T-helper 2 cell treated with Interferon-gamma antibody and Interleukin-4, amounts not matched to agents 100 ng/mL and 5 ng/mL, for 36 hours (primary cell): ENCODE measurements around the gene L3MBTL3. TPM values are rescaled to one million over a fixed set of nuclear protein-coding genes. Genes with fewer than 3 reads are reported as not detected.
"Not testable (repeated sequence)": the region's sequence is repeated elsewhere in the genome, so short reads cannot be mapped to it uniquely, and the experiment has no call there.

ENCODE experiments used
- intact Hi-C: fragments of 100-400 bp; cut with micrococcal nuclease; formaldehyde crosslinking; loops from one replicate; pipeline ENCODE4 v1.15.1; 2023
- total RNA-seq: library from RNA; stranded (reverse); gene quantifications from 2 replicates; pipeline ENCODE4 v1.2.3, GENCODE V29; 2022

The L3MBTL3 gene
- total RNA-seq, 1 donor from 2014 or later = 11.3 TPM

DNA sequence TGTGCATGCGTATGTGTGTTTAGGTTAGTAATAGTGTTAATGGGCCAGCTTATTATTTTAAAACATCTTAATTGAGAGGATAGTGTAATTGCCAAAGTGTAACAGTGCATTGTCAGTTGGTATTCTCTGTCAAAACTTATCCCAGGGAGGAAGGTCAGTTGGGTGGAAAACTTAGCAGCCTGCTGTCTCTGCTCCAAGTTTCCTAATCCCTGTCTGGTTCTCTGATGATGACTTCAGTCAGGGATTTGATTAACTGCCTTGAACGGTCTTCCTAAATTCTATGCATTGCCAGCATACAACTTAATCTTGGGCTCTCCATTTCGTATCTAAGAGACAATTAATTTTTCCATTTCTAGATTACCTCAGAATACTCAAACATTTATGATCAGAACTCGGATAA, 51.1 kb downstream of the L3MBTL3 start:
- intact Hi-C loops = no loop called here

DNA sequence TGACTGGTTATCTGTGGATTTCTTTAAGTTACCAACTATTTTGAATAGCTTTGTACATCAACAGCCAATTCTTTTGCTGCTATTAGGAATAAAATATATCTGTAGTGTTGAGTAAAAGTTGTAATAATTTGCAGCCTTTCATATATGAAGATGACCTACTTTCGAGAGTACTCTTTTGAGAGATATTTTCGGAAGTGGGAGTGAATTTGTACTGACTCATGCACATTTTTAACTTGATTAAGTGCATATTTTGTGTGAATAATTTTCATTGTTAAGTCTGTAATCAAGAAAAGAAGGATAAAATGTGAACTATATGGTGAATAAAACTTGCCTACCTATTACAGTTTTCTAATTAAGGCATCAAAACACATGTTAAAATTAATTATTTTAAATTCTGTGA, 51.9 kb downstream of the L3MBTL3 start:
- intact Hi-C loops = no loop called here

DNA sequence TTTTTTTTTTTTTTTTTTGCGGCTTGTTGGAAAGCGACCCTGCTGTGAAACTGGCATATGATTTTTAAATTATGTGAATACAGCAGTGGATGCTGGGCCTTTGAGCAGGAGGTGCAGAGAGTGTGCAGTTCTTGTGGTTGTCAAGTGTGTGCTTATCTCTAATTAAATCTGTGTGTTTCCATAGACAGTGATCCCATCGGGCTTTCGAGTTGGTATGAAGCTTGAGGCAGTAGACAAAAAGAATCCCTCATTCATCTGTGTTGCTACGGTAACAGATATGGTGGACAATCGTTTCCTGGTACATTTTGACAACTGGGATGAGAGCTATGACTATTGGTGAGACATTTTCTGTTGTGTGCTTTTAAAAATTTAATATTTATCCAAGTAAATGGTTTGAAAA, 52.4 kb downstream of the L3MBTL3 start:
- intact Hi-C loops = no loop called here

- intact Hi-C loops = loop anchor here (1.0 to 5.0 kb wide), 6 partner anchors 57 to 766 kb away; partner anchors contain the start of gene SAMD3
These were observed 57.6 kb downstream of the L3MBTL3 start for GRCh38 chr6:130075879-130076460.

DNA sequence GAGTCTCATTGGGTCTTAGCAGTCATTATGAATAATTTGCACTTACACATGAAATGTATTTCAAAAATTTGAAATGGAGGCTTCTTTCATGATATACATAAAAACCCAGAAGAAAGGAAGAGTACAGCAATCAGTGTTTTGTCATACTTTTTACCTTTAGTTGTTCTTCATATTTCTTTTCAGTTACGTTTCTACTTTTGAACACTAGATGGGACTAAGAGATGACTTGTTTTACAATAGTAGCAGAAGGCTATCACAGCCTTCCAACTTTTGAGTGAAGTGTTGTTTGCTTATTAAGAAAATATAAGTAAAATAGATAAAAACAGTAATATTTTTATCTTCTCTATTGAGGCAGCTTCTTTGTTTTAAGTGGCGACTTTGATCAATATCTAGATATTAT, 58.1 kb downstream of the L3MBTL3 start:
- intact Hi-C loops = loop anchor here (1.0 to 5.0 kb wide), 6 partner anchors 56 to 766 kb away; partner anchors contain the start of gene SAMD3

DNA sequence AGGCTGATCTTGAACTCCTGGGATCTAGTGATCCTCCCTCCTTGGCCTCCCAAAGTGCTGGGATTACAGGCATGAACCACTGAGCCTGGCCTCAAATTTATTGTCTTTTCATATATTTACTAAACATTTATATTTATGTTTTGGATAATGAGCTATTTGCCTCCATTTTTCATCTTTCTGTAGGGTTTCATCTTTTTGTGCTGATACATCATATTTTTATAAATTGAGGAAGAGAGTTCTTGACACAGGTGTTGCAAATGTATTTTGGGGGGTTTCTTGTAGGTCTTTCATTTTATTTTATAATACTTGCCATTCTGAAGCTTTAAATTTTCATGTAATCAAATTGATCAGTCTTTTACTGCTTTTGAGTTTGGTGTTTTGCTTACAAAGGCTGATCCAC, 72.4 kb downstream of the L3MBTL3 start:
- intact Hi-C loops = no loop called here

DNA sequence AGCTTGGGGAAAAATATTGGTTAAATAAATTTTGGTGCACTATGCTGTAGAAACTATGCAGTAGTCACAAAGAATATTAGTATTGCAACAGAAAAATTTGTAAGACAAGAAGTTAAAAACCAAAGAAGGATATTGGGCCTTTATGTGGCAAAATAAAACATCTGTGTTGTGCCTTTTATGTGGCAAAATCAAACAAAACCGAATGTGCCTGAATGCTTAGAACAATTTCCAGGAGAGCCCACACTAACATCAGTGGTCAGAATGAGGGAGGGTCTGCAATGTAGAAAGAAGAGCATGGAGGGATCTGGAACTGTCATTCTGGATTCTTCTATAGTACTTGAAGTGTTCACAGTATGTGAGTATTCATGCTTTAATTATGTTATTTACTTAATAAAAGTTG, 75.2 kb downstream of the L3MBTL3 start:
- intact Hi-C loops = no loop called here

DNA sequence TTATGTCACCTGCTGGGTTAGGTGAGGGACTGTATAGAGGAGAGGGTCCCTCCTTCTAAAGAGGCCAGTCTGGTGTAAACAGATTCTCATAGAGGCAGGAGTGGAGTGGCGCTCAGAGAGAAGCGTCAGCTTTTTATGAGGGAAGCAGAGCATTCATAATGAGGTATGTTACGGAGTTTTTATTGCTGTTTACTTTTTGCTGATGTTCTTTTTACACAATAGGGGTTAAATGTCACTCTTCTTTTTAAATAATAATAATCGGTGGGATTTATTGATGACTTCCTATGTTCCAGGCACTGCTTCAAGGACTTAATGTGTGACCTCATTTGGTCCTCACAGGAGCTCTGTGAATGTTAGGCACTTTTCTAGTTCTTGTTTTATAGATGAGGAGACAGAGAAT, 79.9 kb downstream of the L3MBTL3 start:
- intact Hi-C loops = no loop called here

DNA sequence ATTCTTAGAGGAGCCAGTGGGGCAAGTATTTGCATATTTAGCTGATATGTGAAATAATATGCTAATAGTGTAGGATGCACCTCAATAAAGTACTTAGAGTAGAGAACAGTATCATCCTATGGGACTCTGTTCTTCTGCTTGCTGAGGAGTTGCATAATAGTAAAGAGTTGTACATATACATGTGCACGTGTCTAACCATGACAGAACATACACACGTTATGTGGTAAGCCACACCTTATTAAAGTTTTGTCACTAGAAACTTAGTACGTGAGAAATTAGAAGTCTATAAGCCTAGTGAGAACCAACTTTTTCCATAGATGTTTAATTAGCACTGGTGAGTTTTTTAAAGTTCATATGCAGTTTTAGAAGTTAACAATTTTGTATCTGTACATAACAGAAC, 80.7 kb downstream of the L3MBTL3 start:
- intact Hi-C loops = no loop called here

DNA sequence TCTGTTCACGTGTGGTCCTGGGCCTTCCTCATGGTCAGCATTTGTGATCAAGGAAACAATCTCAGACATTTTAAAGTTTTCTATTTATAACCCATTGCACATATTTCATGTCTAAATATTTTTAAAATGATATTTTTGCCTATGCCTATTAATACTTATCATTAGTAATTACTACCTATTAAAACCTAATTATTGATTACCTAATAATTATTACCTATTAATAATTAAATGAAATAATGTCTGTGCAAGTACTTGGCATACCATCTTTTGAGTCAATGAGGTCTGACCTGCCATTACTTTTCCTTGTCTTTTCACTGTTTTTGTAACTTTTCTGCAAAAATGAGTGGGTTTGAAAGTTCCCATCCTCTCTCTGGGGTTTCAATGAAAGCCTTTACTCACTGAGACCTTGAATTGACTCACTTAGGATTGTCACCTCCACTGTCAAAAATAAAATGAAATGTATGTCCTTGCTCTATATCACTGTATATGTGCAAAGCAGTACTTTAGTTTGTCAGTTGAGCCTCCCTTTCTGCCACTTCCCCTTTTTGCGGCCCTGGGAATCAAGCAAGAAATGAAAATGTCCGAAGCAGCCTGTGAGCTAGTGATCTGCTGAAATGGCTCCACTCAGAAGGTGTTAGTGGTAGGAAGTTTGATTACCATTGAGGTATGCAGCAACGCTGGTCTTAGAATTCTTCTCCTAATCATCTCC, 87.8 kb downstream of the L3MBTL3 start:
- intact Hi-C loops = no loop called here

DNA sequence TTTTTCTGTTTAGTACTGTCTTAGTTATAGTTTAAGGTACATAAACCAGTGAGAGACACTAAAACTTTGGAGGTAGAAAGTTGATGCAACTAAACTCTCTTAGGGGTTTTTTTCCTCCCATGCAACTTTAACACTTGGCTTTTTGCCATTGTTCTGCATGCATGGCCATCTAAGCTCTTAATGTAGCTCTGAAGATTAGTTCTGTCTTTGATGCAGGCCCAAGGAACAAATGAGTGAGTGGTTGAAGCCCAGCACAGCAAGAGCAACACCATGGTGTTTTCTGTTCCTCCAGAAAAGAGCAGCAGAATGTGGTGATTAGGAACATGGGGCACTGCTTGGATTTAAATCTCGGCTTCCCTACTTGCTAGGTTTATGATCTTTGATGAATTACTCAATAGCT, 89.3 kb downstream of the L3MBTL3 start:
- intact Hi-C loops = no loop called here

- intact Hi-C loops = no loop called here
These were observed 92.7 kb downstream of the L3MBTL3 start for GRCh38 chr6:130111031-130111430.

GRCh38 chr6:130113201-130113710, 94.9 kb downstream of the L3MBTL3 start:
- intact Hi-C loops = no loop called here

DNA sequence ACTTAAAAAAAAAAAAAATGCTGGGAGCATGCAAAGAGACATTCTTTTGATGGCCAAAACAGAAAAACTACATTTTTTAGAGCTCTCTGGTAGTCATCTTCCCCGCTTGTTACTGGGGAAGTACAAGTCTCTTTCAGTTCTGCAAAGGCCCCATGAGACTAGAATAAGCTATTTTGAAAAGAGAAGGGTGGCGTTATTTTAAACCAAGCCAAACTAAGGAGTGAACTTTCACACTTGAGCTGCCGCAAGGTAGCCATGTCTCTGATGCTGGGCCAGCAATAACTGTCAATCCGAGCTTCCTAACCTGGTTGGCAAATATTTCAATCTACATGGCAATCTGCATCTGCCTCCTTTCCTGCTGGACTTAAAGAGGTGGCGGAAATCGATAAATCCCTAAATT, 96.7 kb downstream of the L3MBTL3 start:
- intact Hi-C loops = no loop called here

- intact Hi-C loops = no loop called here
These were observed 97.9 kb downstream of the L3MBTL3 start for GRCh38 chr6:130116273-130116672.

- intact Hi-C loops = not testable (repeated sequence)
These were observed 98.9 kb downstream of the L3MBTL3 start for GRCh38 chr6:130117187-130117701.

GRCh38 chr6:130118236-130118635, 99.9 kb downstream of the L3MBTL3 start:
- intact Hi-C loops = no loop called here

DNA sequence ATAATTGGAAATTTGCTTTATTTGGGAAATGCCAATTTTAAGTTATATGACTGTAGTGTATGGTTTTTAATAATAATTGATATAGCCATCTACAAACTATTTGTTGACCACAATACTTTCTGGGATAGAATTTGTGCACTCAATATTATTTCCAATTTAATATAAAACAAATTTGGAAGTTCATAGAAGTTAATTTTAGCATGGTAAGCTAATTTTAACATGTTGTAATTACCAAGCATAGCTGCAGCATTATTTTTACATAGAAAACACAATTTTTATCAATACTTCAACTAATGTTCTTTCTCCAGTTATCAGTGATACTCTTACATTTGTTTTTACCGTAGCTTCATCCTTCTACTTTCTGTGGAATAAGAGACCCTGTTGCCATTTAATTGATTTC, 100.8 kb downstream of the L3MBTL3 start:
- intact Hi-C loops = no loop called here

GRCh38 chr6:130120731-130121130, 102.3 kb downstream of the L3MBTL3 start:
- intact Hi-C loops = no loop called here

DNA sequence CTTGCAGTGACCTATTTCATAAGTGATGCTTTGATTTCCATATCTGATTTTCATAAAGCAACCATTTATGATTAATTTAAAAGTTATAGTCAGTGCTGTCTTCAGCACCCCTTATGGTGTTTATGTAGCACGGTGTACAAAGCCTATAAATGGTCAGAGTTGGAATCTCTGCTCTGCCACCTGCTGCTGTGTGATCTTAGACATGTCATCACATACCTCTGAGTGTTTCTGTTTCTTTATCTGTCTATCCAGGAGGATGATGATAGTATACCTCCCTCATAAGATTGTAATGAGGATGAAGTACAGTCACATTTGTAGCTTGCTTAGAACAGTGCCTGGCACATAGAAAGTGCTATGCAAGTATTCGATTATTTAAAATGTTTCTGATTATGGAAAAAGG, 103.9 kb downstream of the L3MBTL3 start:
- intact Hi-C loops = no loop called here

- intact Hi-C loops = no loop called here
These were observed 108.8 kb downstream of the L3MBTL3 start for GRCh38 chr6:130127195-130127594.

- intact Hi-C loops = no loop called here
These were observed 109.9 kb downstream of the L3MBTL3 start for GRCh38 chr6:130128326-130128725.
